ENCODE data around the gene BASP1.

The BASP1 gene

GRCh38 chr5:17276445-17276844, 59.0 kb downstream of the BASP1 start:
- no peaks in the 10 kb centered on the region for H3K27me3 ChIP-seq
- H3K9me3 ChIP-seq = no peaks in the 10 kb centered on the region
- no peak overlapping the region for H3K4me3 ChIP-seq (ENCODE audit: low read depth, low read length)
- no peak for DNase-seq
- peaks cover 32% of the 10 kb centered on the region for H3K36me3 ChIP-seq
- no peak for TF ChIP-seq CTCF (IDR thresholded peaks at IDR 0.05; ENCODE audit: low read depth, low read length)
- peaks cover 9% of the 10 kb centered on the region; the same call in 1 of the 2 replicates for H3K4me1 ChIP-seq

- H3K4me3 ChIP-seq (ENCODE audit: low read depth, low read length) = no peak overlapping the region
- no peak for DNase-seq
- H3K27me3 ChIP-seq = no peaks in the 10 kb centered on the region
- peaks cover 32% of the 10 kb centered on the region for H3K36me3 ChIP-seq
- no peaks in the 10 kb centered on the region for H3K9me3 ChIP-seq
- no peak for TF ChIP-seq CTCF (IDR thresholded peaks at IDR 0.05; ENCODE audit: low read depth, low read length)
- H3K4me1 ChIP-seq = 0 out of 2 replicates have a peak, but pooled peaks cover 2% of the 10 kb centered on the region
Measured at GRCh38 chr5:17277907-17278306, 60.5 kb downstream of the BASP1 start.

- no peaks in the 10 kb centered on the region for H3K4me1 ChIP-seq
- no peaks in the 10 kb centered on the region for H3K27me3 ChIP-seq
- H3K36me3 ChIP-seq = peaks cover 32% of the 10 kb centered on the region
- TF ChIP-seq CTCF (IDR thresholded peaks at IDR 0.05; ENCODE audit: low read depth, low read length) = no peak
- no peak overlapping the region for H3K4me3 ChIP-seq (ENCODE audit: low read depth, low read length)
- no peak for DNase-seq
- no peaks in the 10 kb centered on the region for H3K9me3 ChIP-seq
Measured at GRCh38 chr5:17278931-17279330, 61.5 kb downstream of the BASP1 start.

GRCh38 chr5:17279487-17279886, 62.1 kb downstream of the BASP1 start:
- Histone ChIP-seq H3K9me3 (no peaks in the 10 kb centered on the region), H3K4me1 (no peaks in the 10 kb centered on the region), H3K4me3 (ENCODE audit: low read depth, low read length) (no peak overlapping the region), H3K36me3 (peaks cover 26% of the 10 kb centered on the region), H3K27me3 (no peaks in the 10 kb centered on the region)
- TF ChIP-seq CTCF (IDR thresholded peaks at IDR 0.05; ENCODE audit: low read depth, low read length) = no peak
- no peak for DNase-seq

GRCh38 chr5:17282283-17283120, 65.1 kb downstream of the BASP1 start:
- H3K36me3 ChIP-seq = peaks cover 7% of the 10 kb centered on the region
- no peak for TF ChIP-seq CTCF (IDR thresholded peaks at IDR 0.05; ENCODE audit: low read depth, low read length)
- H3K4me1 ChIP-seq = no peaks in the 10 kb centered on the region
- DNase-seq = no peak
- no peaks in the 10 kb centered on the region for H3K9me3 ChIP-seq
- no peak overlapping the region for H3K4me3 ChIP-seq (ENCODE audit: low read depth, low read length)
- no peaks in the 10 kb centered on the region for H3K27me3 ChIP-seq

DNA sequence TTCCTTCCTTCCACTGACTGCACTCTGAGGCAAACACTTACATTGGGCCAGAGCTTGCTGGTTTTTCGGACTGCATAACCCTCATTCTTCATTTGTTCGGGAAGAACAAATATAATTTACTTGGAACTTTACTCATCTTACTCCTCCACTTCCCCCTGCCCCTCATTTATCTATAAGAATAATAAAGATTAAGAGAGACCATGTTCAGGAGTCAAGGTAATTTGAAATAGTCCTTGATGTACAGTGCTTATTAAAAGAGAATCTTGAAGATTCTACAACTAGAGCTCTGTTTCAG, 65.6 kb downstream of the BASP1 start:
- no peak for TF ChIP-seq CTCF (IDR thresholded peaks at IDR 0.05; ENCODE audit: low read depth, low read length)
- H3K4me1 ChIP-seq = no peaks in the 10 kb centered on the region

More for the DNA sequence above, 65.6 kb downstream of the BASP1 start:
- peaks cover 4% of the 10 kb centered on the region; the same call in 1 of the 2 replicates for H3K36me3 ChIP-seq
- DNase-seq = no peak
- no peaks in the 10 kb centered on the region for H3K27me3 ChIP-seq
- H3K9me3 ChIP-seq = no peaks in the 10 kb centered on the region
- H3K4me3 ChIP-seq (ENCODE audit: low read depth, low read length) = no peak overlapping the region
